ENCODE measurements around the gene ICOS. TPM values are rescaled to one million over a fixed set of nuclear protein-coding genes. Genes with fewer than 3 reads are reported as not detected.

The ICOS gene
- total and polyA plus RNA-seq, 2 of the 8 experiments (the other 6 are each of a cell fraction or from before 2014, with no cell fraction given): not detected

DNA sequence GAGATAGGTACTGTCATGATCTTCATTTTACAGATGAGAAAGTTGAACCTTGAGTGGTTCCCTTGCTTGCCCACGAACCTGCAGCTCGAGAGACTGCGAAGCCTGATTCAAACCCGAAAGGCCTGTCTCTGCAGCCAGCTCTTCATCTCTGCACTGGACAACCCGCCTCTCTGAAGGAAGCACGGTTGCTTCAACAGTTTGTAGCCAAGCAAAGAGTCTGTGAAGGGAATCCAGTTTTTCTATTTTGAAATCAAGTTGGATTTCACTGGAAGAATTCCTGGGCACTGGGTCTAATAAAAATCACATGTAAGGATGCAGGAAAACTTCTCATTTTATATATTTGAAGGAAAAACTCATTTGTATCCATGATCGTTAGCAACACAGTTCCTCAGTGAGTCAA lies 21.3 kb upstream of the ICOS start:
- FAIRE-seq (no peak), DNase-seq (ENCODE audit: low read depth in 1 of 2, low spot score in 2 of 2) (no peak)
- Histone ChIP-seq H3K79me1 (ENCODE audit: low read depth, low read length) (no peaks in the 10 kb centered on the region), H3K4ac (replicated peaks; ENCODE audit: insufficient read length, low read depth, low read length) (no peak overlapping the region), H3K23me2 (ENCODE audit: low read depth, low read length) (no peaks in the 10 kb centered on the region), H3K9ac (replicated peaks in 1 of 4; ENCODE audit: extremely low read depth in 1 of 4, low read depth in 3 of 4, low read length in 3 of 4) (no peak overlapping the region), H2AFZ (ENCODE audit: low read length) (no peak overlapping the region), H3K27ac (ENCODE audit: low read depth, low read length) (no peak overlapping the region), H2BK12ac (ENCODE audit: low read depth, low read length) (no peak overlapping the region), H4K20me1 (replicated peaks in 1 of 2; ENCODE audit: control insufficient read depth in 1 of 2, insufficient read depth in 2 of 2, low read length in 2 of 2) (no peaks in the 10 kb centered on the region), H3K23ac (ENCODE audit: insufficient read length) (no peak overlapping the region), H3K4me1 (replicated peaks in 1 of 4; ENCODE audit: control insufficient read depth in 3 of 4, insufficient read depth in 4 of 4, low read length in 3 of 4) (peaks cover 0 to 3% (median 2%) of the 10 kb centered on the region in 4 experiments; a peak in 3 of 7 replicates), H3K56ac (replicated peaks; ENCODE audit: insufficient read length, low read depth, low read length) (no peak overlapping the region), H2BK120ac (replicated peaks; ENCODE audit: low read depth, low read length) (no peak overlapping the region), H3K4me3 (ENCODE audit: extremely low read depth in 1 of 4, insufficient read depth in 2 of 4, low read depth in 3 of 4, low read length in 4 of 4) (no peak overlapping the region), H3K36me3 (ENCODE audit: control insufficient read depth in 2 of 4, insufficient read depth in 4 of 4, low read length in 3 of 4) (no peaks in the 10 kb centered on the region), H4K8ac (ENCODE audit: extremely low read depth, insufficient read depth, low read length) (no peak overlapping the region), H3K18ac (ENCODE audit: extremely low read depth, low read length) (no peak overlapping the region), H3K9me3 (ENCODE audit: insufficient read depth in 2 of 2, low read depth in 1 of 2, low read length in 1 of 2) (no peaks in the 10 kb centered on the region), H2BK20ac (ENCODE audit: low read length) (no peak overlapping the region), H2AK5ac (ENCODE audit: low read depth, low read length) (no peak overlapping the region), H4K91ac (replicated peaks; ENCODE audit: insufficient read length, low read length) (no peak overlapping the region), H3K79me2 (ENCODE audit: control insufficient read depth in 1 of 2, insufficient read depth in 2 of 2, low read length in 2 of 2) (no peaks in the 10 kb centered on the region), H3K27me3 (replicated peaks in 1 of 4; ENCODE audit: control insufficient read depth in 3 of 4, extremely low read depth in 1 of 4, insufficient read depth in 3 of 4, low read length in 3 of 4) (no peaks in the 10 kb centered on the region), H2BK5ac (ENCODE audit: low read depth, low read length) (no peak overlapping the region), H4K5ac (ENCODE audit: insufficient read length, low read depth, low read length) (no peak overlapping the region), H3K14ac (ENCODE audit: insufficient read length) (no peak overlapping the region), H3K4me2 (ENCODE audit: insufficient read depth in 1 of 2, low read depth in 2 of 2, low read length in 2 of 2) (no peak overlapping the region), H2BK15ac (ENCODE audit: low read length) (no peak overlapping the region)
- ChIA-PET POLR2A (ENCODE audit: partially characterized antibody) (no interaction called here), CTCF (ENCODE audit: partially characterized antibody) (interaction anchor here (0.7 to 1.1 kb wide), 3 partner anchors 16 to 430 kb away, joined by 3 read pairs; no protein-coding TSS in a partner anchor)
- WGBS, 2 experiments (ENCODE audit: extremely low coverage in 1 of 2, insufficient coverage in 1 of 2, insufficient read length in 1 of 2, insufficient replicate concordance in 2 of 2, low coverage in 1 of 2, low lambda C conversion rate in 2 of 2, missing lambda C conversion rate in 1 of 2): 85% methylated on average over 7 of the region's 7 CpGs; no CpG with 5 or more reads in 1 of the 2 experiments
- TF ChIP-seq, protein P1, sequence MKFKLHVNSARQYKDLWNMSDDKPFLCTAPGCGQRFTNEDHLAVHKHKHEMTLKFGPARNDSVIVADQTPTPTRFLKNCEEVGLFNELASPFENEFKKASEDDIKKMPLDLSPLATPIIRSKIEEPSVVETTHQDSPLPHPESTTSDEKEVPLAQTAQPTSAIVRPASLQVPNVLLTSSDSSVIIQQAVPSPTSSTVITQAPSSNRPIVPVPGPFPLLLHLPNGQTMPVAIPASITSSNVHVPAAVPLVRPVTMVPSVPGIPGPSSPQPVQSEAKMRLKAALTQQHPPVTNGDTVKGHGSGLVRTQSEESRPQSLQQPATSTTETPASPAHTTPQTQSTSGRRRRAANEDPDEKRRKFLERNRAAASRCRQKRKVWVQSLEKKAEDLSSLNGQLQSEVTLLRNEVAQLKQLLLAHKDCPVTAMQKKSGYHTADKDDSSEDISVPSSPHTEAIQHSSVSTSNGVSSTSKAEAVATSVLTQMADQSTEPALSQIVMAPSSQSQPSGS (IDR thresholded peaks at IDR 0.05; ENCODE audit: low read length): no peak
- TF ChIP-seq EZH2 (IDR thresholded peaks at IDR 0.05; ENCODE audit: low read depth, low read length, severe bottlenecking) (no peak), PHF8 (conservative IDR thresholded peaks at IDR 0.05; ENCODE audit: low read depth, low read length) (no peak), SIRT6 (IDR thresholded peaks at IDR 0.05; ENCODE audit: low read length) (no peak)
- TF ChIP-seq, protein P2, sequence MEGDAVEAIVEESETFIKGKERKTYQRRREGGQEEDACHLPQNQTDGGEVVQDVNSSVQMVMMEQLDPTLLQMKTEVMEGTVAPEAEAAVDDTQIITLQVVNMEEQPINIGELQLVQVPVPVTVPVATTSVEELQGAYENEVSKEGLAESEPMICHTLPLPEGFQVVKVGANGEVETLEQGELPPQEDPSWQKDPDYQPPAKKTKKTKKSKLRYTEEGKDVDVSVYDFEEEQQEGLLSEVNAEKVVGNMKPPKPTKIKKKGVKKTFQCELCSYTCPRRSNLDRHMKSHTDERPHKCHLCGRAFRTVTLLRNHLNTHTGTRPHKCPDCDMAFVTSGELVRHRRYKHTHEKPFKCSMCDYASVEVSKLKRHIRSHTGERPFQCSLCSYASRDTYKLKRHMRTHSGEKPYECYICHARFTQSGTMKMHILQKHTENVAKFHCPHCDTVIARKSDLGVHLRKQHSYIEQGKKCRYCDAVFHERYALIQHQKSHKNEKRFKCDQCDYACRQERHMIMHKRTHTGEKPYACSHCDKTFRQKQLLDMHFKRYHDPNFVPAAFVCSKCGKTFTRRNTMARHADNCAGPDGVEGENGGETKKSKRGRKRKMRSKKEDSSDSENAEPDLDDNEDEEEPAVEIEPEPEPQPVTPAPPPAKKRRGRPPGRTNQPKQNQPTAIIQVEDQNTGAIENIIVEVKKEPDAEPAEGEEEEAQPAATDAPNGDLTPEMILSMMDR (IDR thresholded peaks at IDR 0.05; ENCODE audit: control extremely low read depth in 1 of 3, insufficient read depth in 1 of 3, low read depth in 1 of 3, low read length in 3 of 3): no peak

All from H1 (cell line).